ENCODE data around the gene TTLL3.

DNA sequence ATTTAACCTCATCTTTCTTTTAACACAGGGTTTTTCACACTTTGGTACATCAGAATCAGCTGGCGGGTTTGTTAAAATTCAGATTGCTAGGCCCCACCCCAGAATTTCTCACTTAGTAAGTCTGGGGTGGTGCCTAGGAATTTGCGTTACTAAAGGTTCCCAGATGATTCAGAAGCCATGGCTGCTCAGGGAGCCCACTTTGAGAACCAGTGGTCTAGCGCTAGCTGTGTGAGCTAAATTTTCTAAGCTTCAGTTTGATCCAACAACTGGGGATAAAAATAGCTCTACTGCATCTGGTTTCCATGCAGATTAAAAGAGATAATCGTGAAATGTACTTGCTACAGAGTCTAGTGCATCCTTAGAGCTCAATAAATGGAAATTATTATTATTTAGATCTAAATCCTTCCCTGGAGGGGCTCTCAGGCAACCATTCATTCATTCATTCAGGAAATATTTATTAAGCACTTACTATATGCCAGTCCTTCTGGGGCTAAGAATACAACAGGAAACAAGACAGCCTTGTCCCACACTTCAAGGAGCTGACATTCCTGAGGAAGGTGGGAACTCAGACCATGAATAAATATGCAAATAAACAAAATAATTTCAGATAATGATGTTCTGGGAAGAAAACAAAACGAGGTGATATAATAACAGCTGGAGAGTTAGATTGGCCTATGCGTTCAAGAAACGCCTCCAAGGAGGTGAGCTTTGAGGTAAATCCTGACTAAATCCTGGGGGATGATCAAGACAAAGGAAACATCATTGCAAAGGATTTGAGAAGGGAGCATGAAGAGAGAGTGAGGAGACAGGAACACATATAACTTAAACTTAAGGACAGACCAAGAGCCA, 73.9 kb downstream of the TTLL3 start:
- TF ChIP-seq, protein P1, sequence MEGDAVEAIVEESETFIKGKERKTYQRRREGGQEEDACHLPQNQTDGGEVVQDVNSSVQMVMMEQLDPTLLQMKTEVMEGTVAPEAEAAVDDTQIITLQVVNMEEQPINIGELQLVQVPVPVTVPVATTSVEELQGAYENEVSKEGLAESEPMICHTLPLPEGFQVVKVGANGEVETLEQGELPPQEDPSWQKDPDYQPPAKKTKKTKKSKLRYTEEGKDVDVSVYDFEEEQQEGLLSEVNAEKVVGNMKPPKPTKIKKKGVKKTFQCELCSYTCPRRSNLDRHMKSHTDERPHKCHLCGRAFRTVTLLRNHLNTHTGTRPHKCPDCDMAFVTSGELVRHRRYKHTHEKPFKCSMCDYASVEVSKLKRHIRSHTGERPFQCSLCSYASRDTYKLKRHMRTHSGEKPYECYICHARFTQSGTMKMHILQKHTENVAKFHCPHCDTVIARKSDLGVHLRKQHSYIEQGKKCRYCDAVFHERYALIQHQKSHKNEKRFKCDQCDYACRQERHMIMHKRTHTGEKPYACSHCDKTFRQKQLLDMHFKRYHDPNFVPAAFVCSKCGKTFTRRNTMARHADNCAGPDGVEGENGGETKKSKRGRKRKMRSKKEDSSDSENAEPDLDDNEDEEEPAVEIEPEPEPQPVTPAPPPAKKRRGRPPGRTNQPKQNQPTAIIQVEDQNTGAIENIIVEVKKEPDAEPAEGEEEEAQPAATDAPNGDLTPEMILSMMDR (IDR thresholded peaks at IDR 0.05; ENCODE audit: poor library complexity, severe bottlenecking): no peak
- no peak for TF ChIP-seq EP300 (conservative IDR thresholded peaks at IDR 0.05; ENCODE audit: poor library complexity, severe bottlenecking)
- no peak for TF ChIP-seq TAF1 (IDR thresholded peaks at IDR 0.05; ENCODE audit: low read depth)
- no peak for TF ChIP-seq POLR2AphosphoS5 (IDR thresholded peaks at IDR 0.05)
- no peak for TF ChIP-seq MXI1 (conservative IDR thresholded peaks at IDR 0.05; ENCODE audit: poor library complexity, severe bottlenecking)
- no peak for TF ChIP-seq RAD21 (conservative IDR thresholded peaks at IDR 0.05)
- no peak for TF ChIP-seq EZH2 (IDR thresholded peaks at IDR 0.05; ENCODE audit: borderline replicate concordance, insufficient read depth, low read length, poor library complexity, severe bottlenecking)
